ENCODE measurements around the gene PLPP4.

Gene PLPP4

GRCh38 chr10:120456626-120457430 is at the start of gene PLPP4:
TSS of gene PLPP4 (plus strand) at chr10:120457227. CDS start at chr10:120457306, 79 bp downstream.
- DNase-seq, result peak; percentile 18 to 66

GRCh38 chr10:120409816-120410215 is 47.2 kb upstream of the PLPP4 start:
- no peak for DNase-seq

- DNase-seq, result no peak
These were observed 42.1 kb upstream of the PLPP4 start for GRCh38 chr10:120414946-120415345.

- no peak for DNase-seq
These were observed 41.2 kb upstream of the PLPP4 start for GRCh38 chr10:120415709-120416330.

GRCh38 chr10:120420421-120420820 is 36.6 kb upstream of the PLPP4 start:
- DNase-seq, result no peak

GRCh38 chr10:120421250-120421649 is 35.8 kb upstream of the PLPP4 start:
- DNase-seq, result no peak

GRCh38 chr10:120422457-120422856 is 34.6 kb upstream of the PLPP4 start:
- DNase-seq, result no peak

- DNase-seq, result peak in 1 of 2 experiments; percentile 60
These were observed 33.4 kb upstream of the PLPP4 start for GRCh38 chr10:120423431-120424197.

- no peak for DNase-seq
These were observed 32.9 kb upstream of the PLPP4 start for GRCh38 chr10:120424198-120424464.

GRCh38 chr10:120426306-120426705 is 30.7 kb upstream of the PLPP4 start:
- no peak for DNase-seq

- DNase-seq, result no peak
These were observed 28.3 kb upstream of the PLPP4 start for GRCh38 chr10:120428754-120429153.

GRCh38 chr10:120429395-120429794 is 27.6 kb upstream of the PLPP4 start:
- DNase-seq, result no peak

- DNase-seq, result peak; percentile 65 to 85
These were observed 25.8 kb upstream of the PLPP4 start for GRCh38 chr10:120431251-120431651.

GRCh38 chr10:120432209-120432608 is 24.8 kb upstream of the PLPP4 start:
- DNase-seq, result peak in 1 of 2 experiments; percentile 35

- peak in 1 of 2 experiments; percentile 19 for DNase-seq
These were observed 23.9 kb upstream of the PLPP4 start for GRCh38 chr10:120433141-120433540.

- no peak for DNase-seq
These were observed 20.5 kb upstream of the PLPP4 start for GRCh38 chr10:120436439-120437112.

- no peak for DNase-seq
These were observed 19.5 kb upstream of the PLPP4 start for GRCh38 chr10:120437541-120437940.

GRCh38 chr10:120451968-120452367 is 5.1 kb upstream of the PLPP4 start:
- no peak for DNase-seq

- no peak for DNase-seq
These were observed 3.7 kb upstream of the PLPP4 start for GRCh38 chr10:120453319-120453718.

GRCh38 chr10:120453886-120454285 is 3.1 kb upstream of the PLPP4 start:
- DNase-seq, result no peak

- DNase-seq, result no peak
These were observed 2.0 kb upstream of the PLPP4 start for GRCh38 chr10:120455004-120455403.

GRCh38 chr10:120455606-120456005 is 1.4 kb upstream of the PLPP4 start:
- no peak for DNase-seq

GRCh38 chr10:120456143-120456625 is 843 bp upstream of the PLPP4 start:
- no peak for DNase-seq

Measured in NCI-H446 (cell line).